ENCODE data around the gene XCR1.
"Not testable (repeated sequence)": the region's sequence is repeated elsewhere in the genome, so short reads cannot be mapped to it uniquely, and the experiment has no call there.

XCR1 gene

DNA sequence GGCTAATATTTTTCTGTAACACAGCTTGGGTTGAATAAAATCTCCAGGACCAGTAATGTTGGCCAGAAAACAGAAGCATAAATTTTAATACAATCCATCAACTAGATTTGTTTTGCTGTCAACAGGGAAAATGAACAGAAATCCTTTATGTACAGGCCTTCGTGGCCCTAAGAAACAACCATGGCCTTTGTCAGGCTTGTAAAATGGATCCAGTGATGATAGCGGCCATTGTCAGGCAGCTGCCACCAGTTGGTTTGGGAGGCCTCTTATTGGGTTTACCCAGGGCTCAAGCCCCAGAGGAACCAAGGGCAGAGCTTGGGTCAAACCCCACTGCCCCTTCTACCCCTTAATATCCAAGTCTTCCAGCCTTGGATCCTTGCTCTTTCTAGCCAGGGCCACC lies 26.1 kb downstream of the XCR1 start:
- DNase-seq, result no peak

DNA sequence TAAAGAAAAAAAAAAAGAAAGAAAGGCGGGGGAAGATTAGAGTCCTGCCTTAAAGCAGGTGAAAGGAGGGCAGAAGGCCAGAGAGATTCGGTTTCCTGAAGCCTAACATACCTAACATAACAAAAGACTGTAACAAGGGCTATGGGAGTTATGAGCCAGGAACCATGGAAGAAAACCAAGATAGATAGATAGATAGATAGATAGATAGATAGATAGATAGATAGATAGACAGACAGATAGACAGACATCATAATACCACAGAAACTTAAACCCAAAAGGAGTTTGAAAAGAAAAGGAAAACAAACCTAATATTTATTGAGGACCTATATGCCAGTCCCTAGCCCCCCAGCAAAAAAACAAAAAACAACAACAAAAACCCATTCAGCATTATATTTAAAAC lies 29.3 kb downstream of the XCR1 start:
- DNase-seq, result no peak

DNA sequence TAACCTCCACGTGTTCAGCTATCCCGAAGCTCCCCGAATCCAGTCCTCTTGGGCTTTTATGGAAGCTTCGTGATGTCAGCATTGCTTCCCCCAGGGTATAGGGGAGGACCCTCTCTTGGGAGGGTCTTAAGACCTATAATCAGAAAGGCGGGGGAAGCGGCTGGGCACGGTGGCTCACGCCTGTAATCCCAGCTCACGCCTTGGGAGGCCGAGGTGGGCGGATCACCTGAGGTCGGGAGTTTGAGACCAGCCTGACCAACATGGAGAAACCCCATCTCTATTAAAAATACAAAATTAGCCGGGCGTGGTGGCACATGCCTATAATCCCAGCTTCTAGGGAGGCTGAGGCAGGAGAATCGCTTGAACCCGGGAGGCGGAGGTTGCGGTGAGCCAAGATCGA lies 29.8 kb downstream of the XCR1 start:
- not testable (repeated sequence) for DNase-seq

GRCh38 chr3:45995236-45996192 lies 31.8 kb downstream of the XCR1 start, which contains the start of gene FYCO1:
TSS of gene FYCO1 (minus strand) at chr3:45995824. CDS start at chr3:45984910, 10,914 bp downstream.
- DNase-seq, result peak; percentile 91

GRCh38 chr3:45994419-45995235 lies 32.7 kb downstream of the XCR1 start:
- peak; percentile 73 for DNase-seq

GRCh38 chr3:45993421-45994027 lies 33.8 kb downstream of the XCR1 start:
- peak; percentile 72 for DNase-seq

DNA sequence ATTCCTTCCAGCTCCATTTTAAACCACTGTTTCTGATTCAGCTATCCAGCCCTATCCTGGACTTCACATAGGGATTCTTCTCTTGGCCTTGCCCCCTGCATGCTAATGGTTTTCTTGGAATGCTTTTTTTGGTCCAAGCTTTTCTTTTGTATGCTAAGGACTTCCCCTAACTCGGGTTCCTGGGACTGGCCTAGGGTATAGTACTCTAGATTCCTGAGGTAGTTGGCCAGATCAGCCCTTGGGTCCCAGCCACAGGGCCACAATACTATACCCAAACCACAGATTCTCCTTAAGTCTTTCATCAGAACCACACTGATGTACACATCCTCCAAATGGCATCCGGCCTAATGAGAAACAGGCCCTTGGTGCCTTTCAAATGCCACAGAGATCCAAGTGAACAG lies 34.5 kb downstream of the XCR1 start:
- peak; percentile 44 for DNase-seq

- DNase-seq, result no peak
Measured at GRCh38 chr3:45992133-45992729, 35.1 kb downstream of the XCR1 start.

DNA sequence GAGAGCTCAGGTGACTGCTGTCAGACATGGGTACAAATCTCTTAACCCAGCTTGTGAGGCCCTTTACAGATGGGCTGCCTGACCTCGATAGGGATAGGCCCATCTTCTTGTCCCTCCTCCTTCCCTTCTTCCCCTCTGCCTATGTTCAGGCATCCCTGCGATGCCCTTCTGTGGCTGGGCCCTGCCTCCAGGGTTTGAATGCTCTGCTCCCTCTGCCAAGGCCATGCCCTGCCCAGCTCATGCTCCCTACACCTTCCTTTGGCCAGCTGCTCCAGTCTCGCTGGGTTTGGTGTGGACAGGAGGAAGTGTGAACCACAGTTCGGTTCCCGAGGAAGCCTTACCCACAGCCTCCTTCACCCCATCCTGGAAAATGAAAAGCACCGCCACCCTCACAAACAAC lies 35.9 kb downstream of the XCR1 start:
- DNase-seq, result no peak

DNA sequence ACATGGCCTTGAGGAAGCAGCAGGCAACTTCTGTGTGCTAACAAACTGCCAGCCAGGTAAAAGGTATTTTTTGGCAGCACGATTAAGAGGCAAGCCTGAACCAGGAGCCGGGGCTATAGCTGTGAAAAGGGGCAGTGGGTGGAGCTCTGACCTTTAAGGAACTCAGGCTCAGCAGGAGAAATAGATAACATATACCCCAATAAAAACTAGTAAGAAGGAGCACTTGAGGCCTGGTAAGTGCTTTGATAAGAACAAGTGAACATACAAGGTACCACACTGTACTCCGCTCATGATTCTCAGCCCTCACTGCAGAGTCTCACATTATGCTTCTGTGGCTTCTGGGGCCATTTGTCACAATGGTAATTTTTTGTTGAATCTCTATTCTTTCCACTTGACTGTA lies 37.1 kb downstream of the XCR1 start:
- DNase-seq, result no peak

DNA sequence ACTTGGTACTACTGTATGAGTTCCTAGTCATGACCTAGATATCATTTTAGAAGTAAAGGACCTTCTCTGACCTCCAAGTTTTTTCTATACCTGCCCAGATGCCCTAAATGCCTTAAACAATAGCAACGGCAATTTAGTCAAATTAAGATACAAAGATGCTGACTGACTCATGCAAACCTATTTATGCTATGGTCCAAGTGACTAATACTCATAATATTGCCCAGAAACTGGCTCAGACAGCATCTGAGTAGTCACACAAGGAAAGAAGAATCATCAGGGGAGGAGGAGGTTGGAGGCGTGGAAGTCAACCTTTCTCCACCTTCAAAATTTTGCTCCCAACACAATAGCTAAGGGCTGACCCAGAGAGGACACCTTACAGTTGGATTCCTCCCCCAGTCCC lies 38.5 kb downstream of the XCR1 start:
- peak; percentile 41 for DNase-seq

DNA sequence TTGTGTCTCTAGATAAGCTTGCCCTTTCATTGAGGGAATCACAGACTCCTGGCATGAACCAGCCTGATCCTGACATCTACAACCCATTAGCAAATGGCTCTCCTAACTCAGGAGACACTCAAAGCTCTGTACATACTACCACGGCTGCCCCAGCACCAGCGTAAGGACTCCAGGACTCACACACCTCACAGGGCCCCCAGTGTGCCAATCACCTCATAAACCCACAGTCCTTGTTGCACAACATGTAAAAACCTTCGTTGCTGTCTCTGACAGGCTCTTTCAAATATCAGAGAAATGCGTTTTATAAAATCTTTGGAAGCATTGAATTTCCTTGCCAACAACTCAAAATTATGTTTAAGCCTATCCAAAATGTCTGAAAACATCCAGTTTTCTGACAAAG lies 38.9 kb downstream of the XCR1 start:
- DNase-seq, result no peak

DNA sequence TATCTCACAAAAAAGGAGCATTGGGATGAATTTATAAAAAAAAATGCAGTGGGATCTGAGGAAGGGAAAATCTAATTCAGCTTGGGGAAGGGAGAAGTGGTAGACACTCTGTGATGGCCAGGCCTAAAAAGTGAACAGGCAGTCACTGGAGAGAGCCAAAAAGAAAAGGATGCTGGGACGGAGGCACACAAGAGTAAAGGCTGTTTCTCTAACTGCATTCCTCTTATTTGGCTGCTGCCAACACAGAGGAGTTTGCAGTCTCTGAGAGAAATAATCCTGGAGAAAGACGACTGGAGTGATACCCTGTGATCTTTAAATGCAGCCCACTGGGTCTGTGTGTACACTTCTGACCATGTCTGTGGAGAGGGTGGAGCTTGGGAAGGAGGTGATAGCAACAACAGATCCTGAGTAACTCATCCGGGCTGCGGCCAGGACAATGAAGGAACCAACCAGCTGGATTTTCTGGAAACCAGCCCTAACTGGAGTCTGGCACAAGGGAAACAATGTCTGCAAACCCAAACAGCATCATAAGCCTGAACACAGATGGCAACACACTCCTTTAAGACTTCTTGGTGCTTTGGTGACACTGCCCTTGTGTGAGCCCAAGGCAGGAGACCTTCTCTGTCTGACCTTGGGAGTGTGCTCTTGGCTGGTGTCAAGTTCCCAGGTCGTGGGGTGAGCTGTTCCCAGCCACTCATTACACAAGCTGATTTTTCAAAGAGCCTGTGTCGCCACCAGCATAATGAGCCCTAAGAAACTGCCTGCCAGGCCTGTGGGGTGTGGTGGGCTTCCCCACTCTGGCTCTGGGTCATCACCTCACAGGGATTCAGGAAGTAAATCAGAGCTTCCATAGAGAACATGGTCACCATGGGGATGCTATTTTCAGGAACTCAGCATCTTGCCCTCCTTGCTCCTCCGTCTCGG lies 39.7 kb downstream of the XCR1 start:
- no peak for DNase-seq

- no peak for DNase-seq
Measured at GRCh38 chr3:45986303-45986982, 40.8 kb downstream of the XCR1 start.

GRCh38 chr3:45985532-45986302 lies 41.6 kb downstream of the XCR1 start:
- DNase-seq, result no peak

- DNase-seq, result no peak
Measured at GRCh38 chr3:45984331-45985312, 42.7 kb downstream of the XCR1 start.

GRCh38 chr3:45983770-45984169 lies 43.5 kb downstream of the XCR1 start:
- DNase-seq, result no peak

DNA sequence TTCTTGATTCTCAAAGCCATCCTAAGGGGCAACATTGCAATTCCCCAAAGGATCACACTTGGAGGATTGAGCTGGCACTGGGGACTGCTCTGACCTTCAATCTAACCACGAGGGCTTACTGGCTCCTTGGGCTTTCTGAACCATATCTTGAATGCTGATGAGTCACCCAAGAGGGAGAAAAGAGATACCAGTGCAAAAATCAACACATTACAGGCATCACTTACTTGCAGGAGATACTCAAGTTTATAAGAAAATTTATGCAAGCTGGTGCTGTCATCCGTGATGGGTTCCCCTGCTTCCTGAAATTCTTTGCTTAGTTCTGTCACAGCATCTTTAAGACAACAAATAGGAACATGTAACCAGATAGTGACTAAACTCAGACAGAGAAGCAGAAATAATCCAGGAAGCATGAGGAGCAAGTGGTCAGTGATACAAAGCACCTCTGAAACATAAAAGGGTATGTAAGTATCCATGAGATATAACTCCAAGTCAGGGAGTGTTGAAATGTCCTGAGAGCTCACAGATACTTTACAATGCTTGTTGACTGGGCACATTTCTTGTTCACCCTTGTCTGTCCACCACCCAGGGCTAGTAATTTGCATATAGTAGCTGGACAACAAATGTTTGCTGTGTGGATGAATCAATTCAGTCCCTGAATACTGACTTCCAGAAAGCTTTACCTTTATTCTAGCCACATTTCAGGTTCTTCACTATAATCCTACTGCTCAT lies 45.8 kb downstream of the XCR1 start:
- peak; percentile 39 for DNase-seq
